HepG2 (cell line): ENCODE data around the gene CYTH1.

Experiments
- ARNT2 ChIP-seq: sonication (generic); formaldehyde crosslinking; IDR thresholded peaks from 2 replicates; pipeline ENCODE4 v1.8.0; 2022; ENCODE audit warnings: mild to moderate bottlenecking, low read depth, missing genetic modification reagents, moderate library complexity
- CHD2 ChIP-seq: IDR thresholded peaks from 2 replicates; pipeline ENCODE4 v1.6.1; 2011; ENCODE audit warnings: low read depth, low read length, improper control_type of control experiment
- CTCF ChIP-seq: sonication (generic); formaldehyde crosslinking; IDR thresholded peaks from 2 replicates; pipeline ENCODE4 v1.5.0; 2020; ENCODE audit warnings: mild to moderate bottlenecking, missing genetic modification reagents, moderate library complexity
- NBN ChIP-seq: fragments of 450-650 bp; conservative IDR thresholded peaks from 2 replicates; pipeline ENCODE4 v1.6.1; 2017
- SUZ12 ChIP-seq: fragments of 150-350 bp; IDR thresholded peaks from 2 replicates; pipeline ENCODE4 v1.6.1; 2014; ENCODE audit warnings: low read depth, low read length
- TFDP1 ChIP-seq: IDR thresholded peaks from 2 replicates; pipeline ENCODE4 v1.6.1; 2016; ENCODE audit warnings: missing compliant biosample characterization, missing genetic modification reagents, borderline replicate concordance
- ZNF724P ChIP-seq: sonication (generic); formaldehyde crosslinking; IDR thresholded peaks from 2 replicates; pipeline ENCODE4 v1.8.0; 2022; ENCODE audit warnings: missing genetic modification reagents, borderline replicate concordance
- ZSCAN25 ChIP-seq: sonication (generic); formaldehyde crosslinking; IDR thresholded peaks from 2 replicates; pipeline ENCODE4 v1.8.0; 2022; ENCODE audit warnings: mild to moderate bottlenecking, missing genetic modification reagents

GRCh38 chr17:78774956-78775571 lies 7.0 kb downstream of the CYTH1 start:
- TF ChIP-seq ZNF724P, result no peak
- no peak for TF ChIP-seq TFDP1 (CRISPR knock-in tag)
- TF ChIP-seq ZSCAN25 (CRISPR knock-in tag), result no peak
- TF ChIP-seq ARNT2 (CRISPR knock-in tag), result no peak
- no peak for TF ChIP-seq CHD2
- TF ChIP-seq SUZ12, result no peak
- TF ChIP-seq NBN, result no peak
- no peak for TF ChIP-seq CTCF (CRISPR knock-in tag)
